Astrocyte (in vitro differentiated cells and primary cell): ENCODE results near the gene GNAT1. TPM values are rescaled to one million over a fixed set of nuclear protein-coding genes. Genes with fewer than 3 reads are reported as not detected.

Source experiments
- DNase-seq: peaks from one replicate; pipeline ENCODE4 v3.0.0-alpha.2; 2010; ENCODE audit warnings: low read depth
- FAIRE-seq: peaks from 2 replicates; lab custom pipeline; 2011; peaks lifted over from hg19 to GRCh38; lab: Jason Lieb, UNC
- H2AFZ ChIP-seq: 2 replicates; pipeline ENCODE4 v1.6.0; 2012; ENCODE audit warnings: low read depth, low read length, inconsistent platforms
- H3K27ac ChIP-seq: 2 replicates; pipeline ENCODE4 v1.5.1; 2011; ENCODE audit warnings: low read depth, low read length, inconsistent platforms
- H3K27me3 ChIP-seq: 2 replicates; pipeline ENCODE4 v1.6.0; 2011; ENCODE audit warnings: low read length, inconsistent platforms; ENCODE audit not compliant: insufficient read depth
- H3K36me3 ChIP-seq: 2 replicates; pipeline ENCODE4 v1.5.1; 2011; ENCODE audit warnings: low read length, inconsistent platforms; ENCODE audit not compliant: insufficient read depth
- H3K4me1 ChIP-seq: 2 replicates; pipeline ENCODE4 v1.5.1; 2011; ENCODE audit warnings: low read length, inconsistent platforms; ENCODE audit not compliant: insufficient read depth
- H3K4me2 ChIP-seq: 2 replicates; pipeline ENCODE4 v1.6.0; 2012; ENCODE audit warnings: low read length, inconsistent platforms
- H3K4me3 ChIP-seq: 2 replicates; pipeline ENCODE4 v1.5.1; 2011; ENCODE audit warnings: low read depth, mild to moderate bottlenecking, low read length, inconsistent platforms; ENCODE audit not compliant: insufficient read depth
- H3K79me2 ChIP-seq: 2 replicates; pipeline ENCODE4 v1.6.0; 2012; ENCODE audit warnings: mild to moderate bottlenecking, low read length, inconsistent platforms; ENCODE audit not compliant: insufficient read depth
- H3K9ac ChIP-seq: 2 replicates; pipeline ENCODE4 v1.6.0; 2012; ENCODE audit warnings: mild to moderate bottlenecking, low read length, inconsistent platforms
- H3K9me3 ChIP-seq: 2 replicates; pipeline ENCODE4 v1.5.1; 2012; ENCODE audit warnings: low read depth, mild to moderate bottlenecking, low read length, inconsistent platforms; ENCODE audit not compliant: insufficient read depth
- H4K20me1 ChIP-seq: 2 replicates; pipeline ENCODE4 v1.6.0; 2012; ENCODE audit warnings: low read length, inconsistent platforms; ENCODE audit not compliant: insufficient read depth
- H3K27ac Mint-ChIP-seq: one replicate; pipeline ENCODE4 v1.8.0; 2021; ENCODE audit warnings: mild to moderate bottlenecking, mixed read lengths; ENCODE audit not compliant: unreplicated experiment
- H3K27me3 Mint-ChIP-seq: one replicate; pipeline ENCODE4 v1.8.0; 2021; ENCODE audit warnings: low read depth, mixed read lengths; ENCODE audit not compliant: unreplicated experiment
- H3K36me3 Mint-ChIP-seq: one replicate; pipeline ENCODE4 v1.8.0; 2021; ENCODE audit warnings: low read depth, mixed read lengths; ENCODE audit not compliant: unreplicated experiment
- H3K4me1 Mint-ChIP-seq: one replicate; pipeline ENCODE4 v1.8.0; 2021; ENCODE audit warnings: low read depth, mixed read lengths; ENCODE audit not compliant: unreplicated experiment
- H3K4me3 Mint-ChIP-seq: one replicate; pipeline ENCODE4 v1.8.0; 2021; ENCODE audit warnings: mild to moderate bottlenecking, moderate library complexity, mixed read lengths; ENCODE audit not compliant: unreplicated experiment
- H3K9me3 Mint-ChIP-seq: one replicate; pipeline ENCODE4 v1.8.0; 2021; ENCODE audit warnings: mild to moderate bottlenecking, mixed read lengths; ENCODE audit not compliant: unreplicated experiment
- EZH2 ChIP-seq: IDR thresholded peaks from 2 replicates; pipeline ENCODE4 v1.6.1; 2012; ENCODE audit warnings: mild to moderate bottlenecking, low read length, inconsistent platforms; ENCODE audit not compliant: insufficient read depth
- total RNA-seq: library from RNA; stranded (reverse); gene quantifications from 2 replicates; pipeline ENCODE4 v1.2.1, GENCODE V29; 2021
- TF ChIP-seq, protein P1 (sequence below): IDR thresholded peaks from 2 replicates; pipeline ENCODE4 v1.5.1; 2011; ENCODE audit warnings: low read depth, mild to moderate bottlenecking, inconsistent platforms, low read length, moderate library complexity; ENCODE audit not compliant: insufficient read depth

GNAT1 gene
- total RNA-seq, 1 donor from 2014 or later, result not detected

GRCh38 chr3:50147447-50147846 lies 44.0 kb upstream of the GNAT1 start:
- Mint-ChIP-seq H3K4me3 (no peak overlapping the region), H3K9me3 (peaks cover 4% of the 10 kb centered on the region), H3K36me3 (no peaks in the 10 kb centered on the region), H3K27me3 (peaks cover 41% of the 10 kb centered on the region), H3K27ac (no peak overlapping the region), H3K4me1 (no peaks in the 10 kb centered on the region)
- Histone ChIP-seq H3K9ac (no peak overlapping the region), H3K27me3 (no peaks in the 10 kb centered on the region), H4K20me1 (no peaks in the 10 kb centered on the region), H2AFZ (no peak overlapping the region), H3K4me2 (no peak overlapping the region), H3K79me2 (no peaks in the 10 kb centered on the region), H3K27ac (no peak overlapping the region), H3K4me1 (no peaks in the 10 kb centered on the region), H3K36me3 (no peaks in the 10 kb centered on the region), H3K9me3 (no peaks in the 10 kb centered on the region), H3K4me3 (no peak overlapping the region)
- DNase-seq (no peak), FAIRE-seq (no peak)
- TF ChIP-seq EZH2, result no peak
- TF ChIP-seq, protein P1, sequence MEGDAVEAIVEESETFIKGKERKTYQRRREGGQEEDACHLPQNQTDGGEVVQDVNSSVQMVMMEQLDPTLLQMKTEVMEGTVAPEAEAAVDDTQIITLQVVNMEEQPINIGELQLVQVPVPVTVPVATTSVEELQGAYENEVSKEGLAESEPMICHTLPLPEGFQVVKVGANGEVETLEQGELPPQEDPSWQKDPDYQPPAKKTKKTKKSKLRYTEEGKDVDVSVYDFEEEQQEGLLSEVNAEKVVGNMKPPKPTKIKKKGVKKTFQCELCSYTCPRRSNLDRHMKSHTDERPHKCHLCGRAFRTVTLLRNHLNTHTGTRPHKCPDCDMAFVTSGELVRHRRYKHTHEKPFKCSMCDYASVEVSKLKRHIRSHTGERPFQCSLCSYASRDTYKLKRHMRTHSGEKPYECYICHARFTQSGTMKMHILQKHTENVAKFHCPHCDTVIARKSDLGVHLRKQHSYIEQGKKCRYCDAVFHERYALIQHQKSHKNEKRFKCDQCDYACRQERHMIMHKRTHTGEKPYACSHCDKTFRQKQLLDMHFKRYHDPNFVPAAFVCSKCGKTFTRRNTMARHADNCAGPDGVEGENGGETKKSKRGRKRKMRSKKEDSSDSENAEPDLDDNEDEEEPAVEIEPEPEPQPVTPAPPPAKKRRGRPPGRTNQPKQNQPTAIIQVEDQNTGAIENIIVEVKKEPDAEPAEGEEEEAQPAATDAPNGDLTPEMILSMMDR, result no peak

- Histone ChIP-seq H3K79me2 (no peaks in the 10 kb centered on the region), H3K9ac (no peak overlapping the region), H2AFZ (no peak overlapping the region), H3K36me3 (no peaks in the 10 kb centered on the region), H3K4me3 (no peak overlapping the region), H3K4me1 (no peaks in the 10 kb centered on the region), H3K4me2 (no peak overlapping the region), H3K27ac (no peak overlapping the region), H3K9me3 (no peaks in the 10 kb centered on the region), H4K20me1 (no peaks in the 10 kb centered on the region), H3K27me3 (no peaks in the 10 kb centered on the region)
- Mint-ChIP-seq H3K4me1 (no peaks in the 10 kb centered on the region), H3K27ac (no peak overlapping the region), H3K36me3 (no peaks in the 10 kb centered on the region), H3K27me3 (peaks cover 44% of the 10 kb centered on the region), H3K9me3 (peaks cover 4% of the 10 kb centered on the region), H3K4me3 (no peak overlapping the region)
- TF ChIP-seq, protein P1, result no peak
- no peak for TF ChIP-seq EZH2
- FAIRE-seq, result no peak
- no peak for DNase-seq
Observed at GRCh38 chr3:50147861-50148260, 43.5 kb upstream of the GNAT1 start.

GRCh38 chr3:50150404-50150750 lies 41.0 kb upstream of the GNAT1 start:
- H3K9ac ChIP-seq, result no peak overlapping the region
- no peak overlapping the region for H3K27ac ChIP-seq
- no peaks in the 10 kb centered on the region for H3K4me1 ChIP-seq
- H3K36me3 ChIP-seq, result no peaks in the 10 kb centered on the region
- H3K79me2 ChIP-seq, result no peaks in the 10 kb centered on the region
- TF ChIP-seq, protein P1, result no peak
- no peak for TF ChIP-seq EZH2
- FAIRE-seq, result no peak
- H3K9me3 ChIP-seq, result no peaks in the 10 kb centered on the region
- Mint-ChIP-seq H3K9me3 (peaks cover 6% of the 10 kb centered on the region), H3K4me3 (no peak overlapping the region), H3K27ac (no peak overlapping the region), H3K36me3 (no peaks in the 10 kb centered on the region), H3K27me3 (peaks cover 59% of the 10 kb centered on the region), H3K4me1 (no peaks in the 10 kb centered on the region)
- no peak overlapping the region for H3K4me2 ChIP-seq
- DNase-seq, result no peak
- H4K20me1 ChIP-seq, result no peaks in the 10 kb centered on the region
- H3K4me3 ChIP-seq, result no peak overlapping the region
- H3K27me3 ChIP-seq, result peaks cover 9% of the 10 kb centered on the region
- H2AFZ ChIP-seq, result no peak overlapping the region
